NCI-H526 treated with DMSO at 0.1 percent for 48 hours (cell line): ENCODE results near the gene SHLD2.
"Not testable (repeated sequence)": the region's sequence is repeated elsewhere in the genome, so short reads cannot be mapped to it uniquely, and the experiment has no call there.

Source experiments
- DNase-seq: peaks from one replicate; lab custom pipeline; 2025; lab: John Stamatoyannopoulos, UW

SHLD2 gene

GRCh38 chr10:87083576-87084290, 11.3 kb upstream of the SHLD2 start:
- not testable (repeated sequence) for DNase-seq

DNA sequence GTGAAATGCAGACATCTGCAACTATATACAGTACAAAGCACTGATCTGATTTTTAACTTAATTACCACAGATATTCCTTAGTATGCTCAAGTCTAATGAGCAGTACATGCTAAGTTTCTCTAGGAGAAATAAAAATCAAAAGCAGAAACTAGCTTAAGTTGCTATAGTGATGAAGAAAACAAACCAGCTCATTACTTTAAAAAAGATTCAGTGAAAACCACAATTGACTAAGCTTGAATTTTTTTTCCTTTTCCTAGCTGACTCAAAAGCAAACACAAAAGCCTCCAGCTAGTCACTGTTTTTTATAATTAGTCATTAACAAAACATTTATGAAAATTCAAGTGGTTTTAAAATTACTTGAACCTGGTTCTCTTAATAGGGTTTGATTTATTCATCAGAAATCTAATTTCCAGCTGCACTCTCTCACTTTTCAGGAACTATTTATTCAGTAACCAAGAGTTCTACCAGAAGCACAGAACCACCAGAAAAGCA, 10.7 kb upstream of the SHLD2 start:
- DNase-seq = not testable (repeated sequence)

DNA sequence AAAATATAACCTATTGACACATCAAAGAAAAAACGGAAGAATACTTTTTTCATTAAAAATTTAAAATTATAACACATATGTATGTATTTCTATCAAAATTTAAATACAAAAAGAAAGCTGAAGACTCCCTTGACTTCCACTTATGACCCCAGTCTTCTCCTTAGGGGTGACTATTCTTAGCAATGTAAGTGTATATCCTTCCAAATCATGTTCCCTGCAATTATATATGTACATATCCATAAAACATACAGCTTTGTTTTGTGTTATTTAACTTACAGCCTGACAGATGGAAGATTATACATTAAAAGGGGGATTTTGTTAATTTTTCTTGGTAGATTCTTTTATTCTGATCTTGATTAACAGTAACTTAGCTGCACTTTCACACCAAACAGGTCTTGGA, 9.5 kb upstream of the SHLD2 start:
- no peak for DNase-seq

DNA sequence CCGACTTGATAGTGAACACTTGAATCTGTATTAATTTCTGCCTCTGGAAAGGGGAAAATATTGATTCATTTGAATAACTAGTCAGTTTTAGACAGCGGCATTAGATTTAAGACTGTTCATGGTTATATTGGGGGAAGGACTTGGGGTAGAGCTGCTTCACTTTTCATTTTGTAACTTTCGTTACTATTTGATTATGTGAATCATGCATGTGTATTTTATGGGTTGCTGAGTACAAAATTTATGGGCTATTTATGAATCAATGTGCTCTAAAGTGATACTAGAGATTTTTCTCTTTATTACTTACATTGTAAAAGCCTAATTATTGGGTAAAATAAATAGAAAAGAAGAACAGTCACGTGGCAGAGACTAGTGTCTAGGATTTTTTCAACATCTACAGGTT, 5.3 kb upstream of the SHLD2 start:
- no peak for DNase-seq

- DNase-seq = no peak
These were observed 4.2 kb upstream of the SHLD2 start for GRCh38 chr10:87090779-87091178.

GRCh38 chr10:87092376-87092860, 2.6 kb upstream of the SHLD2 start:
- DNase-seq = no peak

DNA sequence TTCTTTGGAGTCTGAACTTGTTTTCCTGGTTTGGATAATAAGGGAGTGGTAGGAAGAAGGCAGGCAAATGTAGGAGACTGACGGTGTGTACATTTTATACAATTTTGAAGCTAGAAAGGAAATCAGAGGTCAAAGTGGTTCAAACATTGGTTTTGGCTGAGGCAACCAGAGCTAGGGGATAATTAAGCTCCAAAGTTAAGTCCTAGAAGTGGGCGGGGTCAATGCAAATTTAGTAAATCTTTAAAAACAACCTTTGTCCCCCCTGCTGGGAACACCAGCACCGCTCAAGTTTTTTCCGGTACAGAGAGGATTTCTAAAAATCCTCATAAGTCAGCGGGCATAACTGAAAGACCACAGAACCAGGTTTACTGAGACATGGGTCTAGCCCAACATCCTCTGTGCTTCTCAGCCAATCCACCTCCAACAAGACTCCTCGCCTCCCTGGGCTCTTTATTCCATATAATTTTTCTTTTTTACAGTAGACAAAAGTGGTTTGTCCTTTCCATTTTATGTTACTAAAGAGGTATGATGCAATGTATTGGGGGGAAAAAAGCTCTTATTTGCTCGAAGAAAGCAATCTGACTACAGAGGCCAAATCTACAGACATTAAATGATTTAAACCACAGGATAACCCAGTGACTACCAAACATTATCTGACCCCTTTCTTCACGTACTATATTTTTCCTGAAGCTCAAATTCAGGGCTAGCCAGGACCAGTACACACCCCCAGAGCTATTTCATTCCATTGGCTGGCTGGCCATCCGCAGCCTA, 2.0 kb upstream of the SHLD2 start:
- DNase-seq = no peak

DNA sequence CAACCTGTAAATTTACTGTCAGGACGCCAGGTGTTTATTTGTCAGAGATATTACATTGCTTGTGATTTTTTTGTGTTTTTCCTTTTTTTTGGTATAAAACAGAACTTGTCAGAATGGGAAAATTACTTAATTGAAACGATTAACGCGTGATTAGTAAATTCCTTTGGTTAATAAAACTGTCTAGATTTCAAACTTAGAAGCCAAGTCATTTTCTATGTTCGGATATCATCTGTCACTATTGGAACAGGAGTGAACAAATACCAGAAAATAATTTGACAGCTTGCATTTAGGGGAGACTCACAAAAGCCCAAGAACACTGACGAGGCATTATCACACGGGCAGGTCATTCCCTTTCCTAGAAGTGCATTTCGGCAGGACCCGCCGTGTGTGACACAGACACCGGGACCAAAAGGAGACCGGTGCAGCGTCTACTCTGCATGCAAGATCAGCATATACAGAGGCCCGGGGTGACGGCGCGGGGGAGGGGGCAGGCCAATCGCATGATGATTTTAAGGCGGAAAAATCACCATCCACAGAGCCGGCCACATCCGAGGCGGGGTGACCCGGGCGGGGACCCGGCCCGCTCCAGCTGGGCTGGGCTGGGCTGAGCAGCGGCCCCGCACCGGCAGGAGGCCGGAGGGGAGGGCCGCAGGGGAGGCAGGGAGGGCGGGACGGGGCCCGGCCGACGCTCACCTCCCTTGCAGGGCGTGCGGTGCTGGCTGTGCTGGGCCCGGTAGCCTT, 1.2 kb upstream of the SHLD2 start:
- peak; percentile 5 for DNase-seq

DNA sequence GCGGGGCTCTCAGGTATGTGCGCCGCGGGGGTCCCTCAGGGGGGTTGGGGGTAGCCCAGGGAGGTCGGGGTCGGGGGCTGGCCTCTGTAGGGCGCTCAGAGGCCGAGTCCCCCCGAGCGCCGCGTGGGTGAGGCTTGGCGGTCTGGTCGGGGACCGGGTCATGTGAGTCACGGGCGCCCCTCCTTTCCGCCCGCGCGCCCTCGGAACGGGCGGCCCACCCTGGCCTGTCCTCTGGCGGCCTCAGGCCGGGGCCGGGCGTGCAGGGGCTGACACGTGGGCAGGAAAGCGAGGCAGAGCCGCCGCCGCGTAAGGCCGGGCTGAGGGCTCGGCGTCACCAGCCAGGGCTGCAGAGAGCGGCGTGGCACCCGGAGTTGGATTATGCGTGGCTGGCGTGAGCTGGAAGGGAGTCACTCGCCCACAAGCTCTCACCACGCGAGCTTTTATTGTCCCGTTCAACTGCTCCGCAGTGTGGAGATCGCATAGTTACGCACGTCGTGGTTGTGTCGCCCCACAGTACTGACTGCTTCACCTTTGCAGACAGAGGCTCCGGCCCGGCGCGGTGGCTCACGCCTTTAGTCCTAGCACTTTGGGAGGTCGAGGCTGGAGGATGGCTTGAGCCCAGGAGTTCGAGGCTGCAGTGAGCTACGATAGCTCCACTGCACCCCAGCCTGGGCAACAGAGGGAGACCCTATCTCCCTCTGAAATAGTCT, 385 bp downstream of the SHLD2 start:
- peak; percentile 16 for DNase-seq

DNA sequence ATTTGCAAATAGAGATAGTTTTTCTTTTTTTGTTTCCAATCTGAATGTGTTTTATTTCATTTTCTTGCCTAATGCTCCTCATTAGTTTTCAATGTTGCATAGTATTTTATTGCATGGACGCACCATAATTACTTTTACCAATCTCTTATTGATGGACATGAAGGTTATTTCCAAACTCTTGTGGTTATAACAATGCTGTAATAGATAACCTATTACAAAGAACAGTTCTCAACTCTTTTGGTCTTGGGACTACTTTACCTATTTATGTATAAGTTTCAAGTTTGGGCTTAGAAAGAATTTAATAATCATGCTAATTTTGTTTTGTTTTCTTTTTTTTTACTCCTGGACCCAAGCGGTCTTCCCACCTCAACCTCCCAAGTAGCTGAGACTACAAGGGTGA, 7.0 kb downstream of the SHLD2 start:
- DNase-seq = no peak

- not testable (repeated sequence) for DNase-seq
These were observed 9.7 kb downstream of the SHLD2 start for GRCh38 chr10:87104727-87105126.

- no peak for DNase-seq
These were observed 10.6 kb downstream of the SHLD2 start for GRCh38 chr10:87105446-87106124.

GRCh38 chr10:87118122-87118521, 23.1 kb downstream of the SHLD2 start:
- not testable (repeated sequence) for DNase-seq

- not testable (repeated sequence) for DNase-seq
These were observed 24.0 kb downstream of the SHLD2 start for GRCh38 chr10:87119029-87119428.

GRCh38 chr10:87123351-87123750, 28.3 kb downstream of the SHLD2 start:
- DNase-seq = not testable (repeated sequence)

DNA sequence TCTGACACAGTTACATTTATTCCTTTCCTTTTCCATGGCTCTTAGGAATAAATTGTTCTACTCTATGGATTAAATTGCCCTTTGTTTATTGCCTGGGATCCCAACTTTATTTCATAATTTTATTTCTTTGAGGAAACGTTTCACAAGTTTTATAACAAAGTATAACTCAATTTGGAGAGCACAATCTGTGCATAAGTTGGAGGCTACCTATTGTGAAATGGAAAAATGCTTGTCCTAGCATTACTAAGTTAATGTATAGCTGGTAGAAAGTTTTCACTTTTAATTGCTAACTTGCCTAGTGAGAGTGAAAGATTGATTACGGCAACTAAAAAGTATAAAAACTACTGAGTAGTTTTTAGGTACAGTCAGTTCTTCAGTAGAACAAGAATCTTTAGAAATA, 32.0 kb downstream of the SHLD2 start:
- not testable (repeated sequence) for DNase-seq

DNA sequence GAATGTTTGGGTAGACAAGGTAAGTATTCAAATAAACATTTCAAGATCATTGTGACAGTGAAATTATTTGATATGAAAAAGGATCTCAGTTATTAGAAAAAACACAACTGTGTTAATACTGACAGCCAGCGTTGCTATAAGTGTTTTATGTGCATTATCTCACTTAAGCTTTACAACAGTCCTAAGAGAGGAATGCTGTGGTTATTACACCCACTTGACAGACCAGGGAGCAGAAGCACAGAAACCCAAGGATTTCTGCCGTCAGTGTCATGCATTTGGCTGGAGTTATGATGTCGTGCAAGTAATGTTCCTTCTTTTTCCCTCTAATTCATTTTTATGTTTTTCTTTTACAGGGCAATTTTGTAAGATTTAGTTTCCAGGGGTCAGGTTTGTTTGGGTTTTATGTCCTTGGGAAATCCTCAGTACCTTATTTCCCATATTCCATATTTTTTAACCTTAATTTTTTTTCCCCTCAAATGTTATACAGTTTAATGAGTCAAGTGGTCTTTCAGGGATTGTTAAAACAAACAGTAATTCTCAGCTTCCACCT, 32.7 kb downstream of the SHLD2 start:
- not testable (repeated sequence) for DNase-seq

DNA sequence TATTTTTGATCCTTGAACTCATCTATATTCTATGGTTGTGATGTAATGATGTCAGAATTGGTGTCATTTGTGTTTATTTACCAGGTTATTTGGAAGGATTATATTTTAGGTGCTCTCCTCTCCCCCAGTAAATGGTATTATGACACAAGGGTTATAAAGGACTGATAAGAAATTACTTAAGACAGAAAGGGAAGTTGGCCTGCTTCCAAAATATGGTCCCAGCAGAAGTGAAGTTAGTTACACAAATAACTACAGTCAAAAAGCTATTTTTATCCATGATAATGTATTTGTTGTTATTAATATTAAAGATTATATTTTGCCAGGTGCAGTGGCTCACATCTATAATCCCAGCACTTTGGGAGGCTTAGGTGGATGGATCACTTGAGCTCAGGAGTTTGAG, 37.2 kb downstream of the SHLD2 start:
- DNase-seq = not testable (repeated sequence)

- not testable (repeated sequence) for DNase-seq
These were observed 38.9 kb downstream of the SHLD2 start for GRCh38 chr10:87133936-87134335.

DNA sequence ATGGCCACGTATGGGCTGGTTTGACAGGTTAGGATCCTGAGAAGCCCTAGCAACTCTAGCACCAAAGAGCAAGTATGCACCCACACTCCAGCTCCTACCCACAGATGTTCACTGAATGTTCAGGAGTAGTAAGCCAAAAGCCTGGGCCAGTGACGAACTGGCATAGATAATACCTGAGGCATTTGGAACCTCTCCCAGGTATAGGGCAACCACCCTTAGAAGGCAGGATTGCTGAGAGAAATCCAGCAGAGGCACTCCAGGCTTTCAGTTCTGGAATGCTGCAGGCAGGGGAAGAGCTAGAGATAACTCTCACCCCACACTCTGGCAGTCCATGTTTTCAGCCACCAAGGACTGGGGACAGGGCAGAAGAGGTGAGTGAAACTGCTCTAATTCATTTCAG, 39.4 kb downstream of the SHLD2 start:
- DNase-seq = not testable (repeated sequence)

- DNase-seq = not testable (repeated sequence)
These were observed 42.5 kb downstream of the SHLD2 start for GRCh38 chr10:87137478-87137877.
